H9 (cell line): ENCODE results near the gene PCNX2. TPM values are rescaled to one million over a fixed set of nuclear protein-coding genes. Genes with fewer than 3 reads are reported as not detected.

Experiments used
- DNase-seq: peaks from one replicate; pipeline ENCODE4 v3.0.0-alpha.2; 2017
- H2AFZ ChIP-seq: one replicate; pipeline ENCODE4 v1.6.1; 2013; ENCODE audit warnings: mild to moderate bottlenecking, low read length, control low read depth, moderate library complexity
- H2AK5ac ChIP-seq: 2 replicates; pipeline ENCODE4 v1.6.1; 2013; ENCODE audit warnings: low read length, control low read depth, mixed read lengths; ENCODE audit not compliant: insufficient read length
- H2BK120ac ChIP-seq: one replicate; pipeline ENCODE4 v1.6.1; 2013; ENCODE audit warnings: low read depth, mild to moderate bottlenecking, low read length, control low read depth, inconsistent platforms; ENCODE audit not compliant: poor library complexity, severe bottlenecking
- H2BK12ac ChIP-seq: 2 replicates; pipeline ENCODE4 v1.6.1; 2013; ENCODE audit warnings: low read length, control low read depth, mixed read lengths, low read depth; ENCODE audit not compliant: insufficient read length
- H2BK15ac ChIP-seq: 2 replicates; pipeline ENCODE4 v1.6.1; 2013; ENCODE audit warnings: low read depth, low read length, control low read depth
- H2BK20ac ChIP-seq: one replicate; pipeline ENCODE4 v1.6.1; 2013; ENCODE audit warnings: low read depth, mild to moderate bottlenecking, low read length, control low read depth, inconsistent platforms; ENCODE audit not compliant: poor library complexity, severe bottlenecking
- H2BK5ac ChIP-seq: 2 replicates; pipeline ENCODE4 v1.6.1; 2013; ENCODE audit warnings: low read length, control low read depth, mixed read lengths; ENCODE audit not compliant: insufficient read length
- H3K14ac ChIP-seq: 2 replicates; pipeline ENCODE4 v1.6.1; 2013; ENCODE audit warnings: low read length, control low read depth; ENCODE audit not compliant: insufficient read depth
- H3K18ac ChIP-seq: 2 replicates; pipeline ENCODE4 v1.6.1; 2013; ENCODE audit warnings: low read depth, mild to moderate bottlenecking, mixed read lengths, low read length, control low read depth; ENCODE audit not compliant: insufficient read length
- H3K23ac ChIP-seq: 2 replicates; pipeline ENCODE4 v1.6.1; 2013; ENCODE audit warnings: low read length, control low read depth, mixed read lengths, low read depth; ENCODE audit not compliant: insufficient read length
- H3K23me2 ChIP-seq: 2 replicates; pipeline ENCODE4 v1.6.1; 2013; ENCODE audit warnings: low read depth, mild to moderate bottlenecking, mixed read lengths, low read length, control low read depth; ENCODE audit not compliant: insufficient read length, poor library complexity, severe bottlenecking
- H3K27ac ChIP-seq: 2 replicates; pipeline ENCODE4 v1.5.1; 2013; ENCODE audit warnings: low read length, control low read depth, mixed read lengths, low read depth; ENCODE audit not compliant: insufficient read length
- H3K27me3 ChIP-seq: 2 replicates; pipeline ENCODE4 v1.6.1; 2013; ENCODE audit warnings: low read length, control low read depth, inconsistent platforms; ENCODE audit not compliant: insufficient read depth
- H3K4ac ChIP-seq: 2 replicates; pipeline ENCODE4 v1.6.1; 2013; ENCODE audit warnings: low read depth, mild to moderate bottlenecking, control low read depth, inconsistent platforms, low read length, moderate library complexity
- H3K4me1 ChIP-seq: 2 replicates; pipeline ENCODE4 v1.6.1; 2013; ENCODE audit warnings: low read length, control low read depth, inconsistent platforms; ENCODE audit not compliant: insufficient read depth
- H3K4me2 ChIP-seq: 2 replicates; pipeline ENCODE4 v1.6.1; 2013; ENCODE audit warnings: low read length, control low read depth, mixed read lengths; ENCODE audit not compliant: insufficient read length, insufficient read depth
- H3K56ac ChIP-seq: 2 replicates; pipeline ENCODE4 v1.6.1; 2013; ENCODE audit warnings: low read depth, mild to moderate bottlenecking, mixed read lengths, low read length, control low read depth; ENCODE audit not compliant: insufficient read length
- H3K79me1 ChIP-seq: 2 replicates; pipeline ENCODE4 v1.6.1; 2013; ENCODE audit warnings: low read depth, mild to moderate bottlenecking, moderate library complexity, low read length, control low read depth, inconsistent platforms; ENCODE audit not compliant: insufficient read depth, poor library complexity, severe bottlenecking
- H3K79me2 ChIP-seq: 2 replicates; pipeline ENCODE4 v1.6.1; 2013; ENCODE audit warnings: low read length, control low read depth, inconsistent platforms; ENCODE audit not compliant: insufficient read depth
- H3K9ac ChIP-seq: 2 replicates; pipeline ENCODE4 v1.6.1; 2013; ENCODE audit warnings: low read length, control low read depth, mixed read lengths; ENCODE audit not compliant: insufficient read length; ENCODE audit errors: extremely low read depth
- H3K9me3 ChIP-seq: one replicate; pipeline ENCODE4 v1.6.1; 2013; ENCODE audit warnings: low read depth, low read length, inconsistent platforms; ENCODE audit not compliant: control insufficient read depth
- H3T11ph ChIP-seq: one replicate; pipeline ENCODE4 v1.6.1; 2013; ENCODE audit warnings: mild to moderate bottlenecking, low read length, control low read depth, inconsistent platforms
- H4K20me1 ChIP-seq: one replicate; pipeline ENCODE4 v1.6.1; 2013; ENCODE audit not compliant: control insufficient read depth, insufficient read length, insufficient read depth
- H4K5ac ChIP-seq: 2 replicates; pipeline ENCODE4 v1.6.1; 2013; ENCODE audit warnings: low read depth, mild to moderate bottlenecking, mixed read lengths, low read length, control low read depth; ENCODE audit not compliant: insufficient read length
- H4K8ac ChIP-seq: replicated peaks from 2 replicates; pipeline ENCODE4 v1.6.1; 2013; ENCODE audit warnings: low read length, control low read depth, mixed read lengths, low read depth; ENCODE audit not compliant: insufficient read length
- H4K91ac ChIP-seq: 2 replicates; pipeline ENCODE4 v1.6.1; 2013; ENCODE audit warnings: low read depth, mild to moderate bottlenecking, moderate library complexity, mixed read lengths, low read length, control low read depth; ENCODE audit not compliant: insufficient read length
- H3K27ac Mint-ChIP-seq, 3 experiments: 2 replicates in 2 of 3; 3 replicates in 1 of 3; pipeline ENCODE4 v1.8.0; 2020 to 2021; ENCODE audit warnings: mixed read lengths in 3 of 3, mild to moderate bottlenecking in 1 of 3, moderate library complexity in 1 of 3
- H3K27me3 Mint-ChIP-seq: 2 replicates; pipeline ENCODE4 v1.8.0; 2021; ENCODE audit warnings: low read depth, mild to moderate bottlenecking, moderate library complexity, mixed read lengths
- H3K36me3 Mint-ChIP-seq, 3 experiments: 2 replicates in 2 of 3; 3 replicates in 1 of 3; pipeline ENCODE4 v1.8.0; 2020 to 2021; ENCODE audit warnings: low read depth in 3 of 3, mixed read lengths in 3 of 3; ENCODE audit not compliant: insufficient read depth in 1 of 3
- H3K4me1 Mint-ChIP-seq, 2 experiments: 2 replicates each; pipeline ENCODE4 v1.8.0; 2020; ENCODE audit warnings: mixed read lengths in 2 of 2
- H3K4me3 Mint-ChIP-seq, 2 experiments: 2 replicates in 1 of 2; 3 replicates in 1 of 2; pipeline ENCODE4 v1.8.0; 2020 to 2021; ENCODE audit warnings: mild to moderate bottlenecking in 2 of 2, mixed read lengths in 2 of 2, moderate library complexity in 1 of 2
- H3K9me3 Mint-ChIP-seq, 2 experiments: 2 replicates in 1 of 2; 3 replicates in 1 of 2; pipeline ENCODE4 v1.8.0; 2020; ENCODE audit warnings: mild to moderate bottlenecking in 2 of 2, mixed read lengths in 2 of 2, moderate library complexity in 1 of 2
- WGBS: extraction: QIAGEN DNeasy Blood & Tissue Kit; methylation state at CpG from one replicate; pipeline ENCODE4 v1.1.7; 2013; ENCODE audit warnings: missing lambda C conversion rate, low lambda C conversion rate, mixed read lengths; ENCODE audit not compliant: insufficient read length; ENCODE audit errors: extremely low coverage; 5-methylcytosine and 5-hydroxymethylcytosine counted together
- total RNA-seq: library from RNA; stranded (reverse); gene quantifications from 2 replicates; pipeline ENCODE4 v1.2.1, GENCODE V29; 2021
- TF ChIP-seq, protein P1 (sequence below): fragments of 200-600 bp; sonication (generic); conservative IDR thresholded peaks from 3 replicates; pipeline ENCODE4 v1.8.0; 2021; ENCODE audit warnings: antibody characterized with exemption, mild to moderate bottlenecking

Gene PCNX2
- total RNA-seq, 1 experiment from 2014 or later = 45.1 TPM

DNA sequence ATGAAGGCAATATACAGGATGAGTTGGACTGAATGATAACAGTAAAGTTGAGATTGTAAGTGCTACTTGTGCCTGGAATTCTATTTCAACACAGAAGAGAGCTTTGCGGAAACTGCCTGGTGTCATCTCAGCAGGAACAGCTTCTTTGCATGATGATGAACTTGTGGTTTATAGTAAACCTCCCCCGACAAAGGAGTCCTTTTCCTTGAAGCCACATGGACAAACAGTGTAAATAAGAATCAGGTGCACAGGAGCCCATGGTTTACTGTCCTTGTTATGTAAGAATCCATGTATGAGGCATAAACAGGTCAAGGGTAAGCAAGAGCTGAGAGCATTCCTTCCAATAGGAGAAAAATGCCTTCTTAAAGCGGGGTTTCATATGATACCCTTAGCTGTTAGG, 66.2 kb downstream of the PCNX2 start:
- no peak overlapping the region for H2AFZ ChIP-seq
- H4K91ac ChIP-seq = no peak overlapping the region
- H3K4me3 Mint-ChIP-seq = no peak overlapping the region
- H2AK5ac ChIP-seq = no peak overlapping the region
- H2BK12ac ChIP-seq = no peak overlapping the region
- DNase-seq = no peak
- H3K27ac Mint-ChIP-seq = no peak overlapping the region
- peaks cover 11 to 28% of the 10 kb centered on the region in 2 experiments for H3K4me1 Mint-ChIP-seq
- no peaks in the 10 kb centered on the region for H3K4me1 ChIP-seq
- H3K9me3 Mint-ChIP-seq = no peaks in the 10 kb centered on the region
- H4K5ac ChIP-seq = no peak overlapping the region
- no peaks in the 10 kb centered on the region for H3K23me2 ChIP-seq
- no peaks in the 10 kb centered on the region for H4K20me1 ChIP-seq
- no CpG with 5 or more reads among the region's 3 CpGs for WGBS
- no peak overlapping the region for H3K23ac ChIP-seq
- H3K27ac ChIP-seq = no peak overlapping the region
- TF ChIP-seq, protein P1, sequence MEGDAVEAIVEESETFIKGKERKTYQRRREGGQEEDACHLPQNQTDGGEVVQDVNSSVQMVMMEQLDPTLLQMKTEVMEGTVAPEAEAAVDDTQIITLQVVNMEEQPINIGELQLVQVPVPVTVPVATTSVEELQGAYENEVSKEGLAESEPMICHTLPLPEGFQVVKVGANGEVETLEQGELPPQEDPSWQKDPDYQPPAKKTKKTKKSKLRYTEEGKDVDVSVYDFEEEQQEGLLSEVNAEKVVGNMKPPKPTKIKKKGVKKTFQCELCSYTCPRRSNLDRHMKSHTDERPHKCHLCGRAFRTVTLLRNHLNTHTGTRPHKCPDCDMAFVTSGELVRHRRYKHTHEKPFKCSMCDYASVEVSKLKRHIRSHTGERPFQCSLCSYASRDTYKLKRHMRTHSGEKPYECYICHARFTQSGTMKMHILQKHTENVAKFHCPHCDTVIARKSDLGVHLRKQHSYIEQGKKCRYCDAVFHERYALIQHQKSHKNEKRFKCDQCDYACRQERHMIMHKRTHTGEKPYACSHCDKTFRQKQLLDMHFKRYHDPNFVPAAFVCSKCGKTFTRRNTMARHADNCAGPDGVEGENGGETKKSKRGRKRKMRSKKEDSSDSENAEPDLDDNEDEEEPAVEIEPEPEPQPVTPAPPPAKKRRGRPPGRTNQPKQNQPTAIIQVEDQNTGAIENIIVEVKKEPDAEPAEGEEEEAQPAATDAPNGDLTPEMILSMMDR = no peak
- H3K9me3 ChIP-seq = no peaks in the 10 kb centered on the region
- no peak overlapping the region for H3K4ac ChIP-seq
- H2BK5ac ChIP-seq = no peak overlapping the region
- no peaks in the 10 kb centered on the region for H3K27me3 Mint-ChIP-seq
- H2BK120ac ChIP-seq = no peak overlapping the region
- H3K4me2 ChIP-seq = no peak overlapping the region
- no peaks in the 10 kb centered on the region for H3K79me2 ChIP-seq
- no peak overlapping the region for H3T11ph ChIP-seq
- no peaks in the 10 kb centered on the region for H3K79me1 ChIP-seq
- H3K56ac ChIP-seq = no peak overlapping the region
- H3K18ac ChIP-seq = no peak overlapping the region
- no peaks in the 10 kb centered on the region for H3K27me3 ChIP-seq
- H4K8ac ChIP-seq = no peak overlapping the region
- H3K36me3 Mint-ChIP-seq = peaks cover 12 to 51% (median 22%) of the 10 kb centered on the region in 3 experiments; a peak in 6 of 7 replicates
- H3K9ac ChIP-seq = no peak overlapping the region
- H2BK20ac ChIP-seq = no peak overlapping the region
- H3K14ac ChIP-seq = no peak overlapping the region
- no peak overlapping the region for H2BK15ac ChIP-seq
